NOMO-1 treated with dmso at 0.1 percent for 144 hours (cell line): Measurements from ENCODE around the gene DOCK2.
A peak's percentile ranks its signal among the peaks of the same experiment; 100 is the strongest.

Source experiments
- DNase-seq: peaks from one replicate; lab custom pipeline; 2025; ENCODE audit not compliant: unreplicated experiment; lab: John Stamatoyannopoulos, UW

DOCK2 gene

DNA sequence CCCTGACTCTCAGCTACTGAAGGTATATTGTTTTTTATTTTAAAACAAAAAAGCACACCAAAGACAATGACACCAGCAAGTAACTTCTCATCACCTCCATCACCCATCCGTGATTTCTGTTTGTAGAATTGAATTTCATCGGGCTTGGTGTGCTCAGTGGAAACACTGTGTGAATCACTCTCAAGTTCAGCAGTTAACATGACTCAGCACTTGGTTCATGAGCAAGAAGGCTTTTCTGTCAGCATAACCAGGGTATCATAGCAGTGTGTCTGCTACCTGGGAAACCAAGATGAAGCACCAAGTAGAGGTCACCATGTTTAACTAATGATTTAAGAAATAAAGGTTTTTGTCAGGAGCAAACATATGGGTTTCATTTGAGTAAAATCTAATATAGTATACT lies 219.5 kb downstream of the DOCK2 start:
- DNase-seq: no peak

DNA sequence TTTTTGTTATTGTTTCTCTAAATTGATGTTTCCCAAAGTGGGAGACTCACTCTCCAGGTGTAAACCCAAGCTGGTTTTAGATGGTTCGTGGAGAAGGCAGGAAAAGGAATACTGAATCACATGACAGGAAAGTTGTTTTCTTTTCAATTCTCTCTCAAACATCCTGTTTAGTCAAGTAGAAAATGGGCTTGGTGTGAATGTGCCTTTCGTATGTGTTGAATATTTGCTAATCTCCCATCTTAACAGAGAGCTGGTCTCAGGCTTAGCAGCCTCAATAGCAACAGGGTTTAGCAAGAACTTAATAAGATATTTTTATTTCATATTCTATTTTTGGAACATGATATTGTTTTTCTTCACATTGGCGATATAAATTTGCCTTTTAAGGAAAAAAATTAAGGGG lies 223.5 kb downstream of the DOCK2 start:
- no peak for DNase-seq

DNA sequence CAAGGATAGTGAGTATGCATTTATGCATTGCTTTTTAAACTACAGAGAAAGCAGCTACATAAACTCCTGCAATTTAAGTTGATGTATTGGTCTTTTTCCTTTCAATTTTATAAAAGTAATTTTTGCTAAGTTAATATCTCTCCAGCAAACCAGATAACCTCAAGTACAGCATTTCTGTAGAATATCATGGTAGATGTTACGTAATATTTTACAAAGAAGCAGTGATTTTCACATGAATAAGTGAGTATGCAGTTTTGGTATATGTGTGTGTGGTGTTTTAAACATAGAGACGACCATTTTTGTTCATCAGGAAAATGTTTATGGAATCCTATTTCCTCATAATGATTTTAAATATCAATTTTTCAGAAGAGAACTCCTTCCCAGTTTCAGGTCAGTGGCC lies 224.4 kb downstream of the DOCK2 start:
- DNase-seq: no peak

DNA sequence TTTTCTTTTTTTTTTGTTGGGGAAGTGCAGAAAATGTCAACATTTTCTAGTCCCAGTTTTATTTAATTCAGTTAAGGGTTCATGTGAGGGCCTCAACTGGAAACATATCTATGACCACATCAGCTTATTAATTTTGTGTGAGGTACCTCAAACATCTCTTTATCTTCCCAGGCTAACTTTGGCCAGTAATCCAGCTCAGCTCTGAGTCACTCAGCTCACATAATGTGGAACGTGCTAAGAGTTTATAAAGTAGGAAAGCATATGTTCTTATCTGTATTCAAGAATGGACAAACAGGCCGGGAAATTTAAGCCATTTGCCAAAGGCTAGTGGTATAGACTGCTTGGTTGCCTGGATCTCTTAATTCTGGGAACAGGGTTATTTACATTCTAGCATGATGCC lies 224.9 kb downstream of the DOCK2 start:
- DNase-seq: no peak

DNA sequence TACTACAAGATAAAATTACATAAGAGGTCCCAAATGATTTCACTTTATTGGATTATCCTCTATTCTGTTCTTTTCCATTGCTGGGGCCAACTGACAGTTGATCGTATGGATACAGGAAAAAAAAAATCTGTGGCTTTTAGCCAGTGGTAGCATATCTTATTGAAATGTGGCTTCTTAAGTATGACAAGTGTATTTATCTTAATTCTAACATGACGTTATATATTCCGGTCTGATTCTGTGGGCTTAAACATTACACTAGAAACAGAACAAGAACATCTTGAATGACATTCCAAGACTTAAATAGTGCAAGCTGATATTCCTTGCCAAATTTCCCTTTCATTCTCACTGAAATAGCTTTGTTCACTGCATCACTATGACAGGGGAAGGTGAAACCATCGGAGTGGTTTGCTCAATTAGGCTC lies 225.3 kb downstream of the DOCK2 start:
- no peak for DNase-seq

DNA sequence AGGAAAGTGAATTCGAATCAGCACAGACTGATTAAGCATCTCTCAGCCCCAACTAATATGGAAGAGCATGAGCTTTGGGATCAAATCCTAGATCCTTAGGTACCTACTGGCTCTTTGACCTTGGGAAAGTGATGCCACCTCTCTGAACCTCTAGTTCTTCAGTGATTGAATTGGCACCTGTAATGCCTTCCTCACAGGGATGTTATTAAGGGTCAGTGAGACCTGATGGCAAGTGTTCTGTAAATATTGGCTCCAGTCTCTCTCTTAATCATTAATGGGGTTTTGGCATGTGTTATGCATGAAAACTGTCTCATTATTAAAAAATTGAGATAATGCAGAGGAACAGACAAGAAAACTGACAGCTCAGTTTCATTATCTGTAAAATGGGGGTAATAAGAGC lies 227.4 kb downstream of the DOCK2 start:
- no peak for DNase-seq

DNA sequence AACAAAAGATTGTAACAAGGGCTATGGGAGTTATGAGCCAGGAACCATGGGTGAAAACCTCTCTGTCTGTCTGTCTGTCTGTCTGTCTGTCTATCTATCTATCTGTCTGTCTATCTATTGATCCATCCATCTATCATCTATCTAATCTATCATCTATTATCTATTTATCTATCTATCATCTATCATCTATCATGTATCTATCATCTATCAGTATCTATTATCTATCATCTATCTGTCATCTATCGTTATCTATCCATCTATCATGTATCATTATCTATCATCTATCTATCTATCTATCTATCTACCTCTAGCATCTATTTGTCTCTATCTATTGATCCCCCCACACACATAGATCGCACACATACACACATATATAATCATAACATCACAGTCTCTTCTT lies 230.3 kb downstream of the DOCK2 start:
- DNase-seq: no peak

DNA sequence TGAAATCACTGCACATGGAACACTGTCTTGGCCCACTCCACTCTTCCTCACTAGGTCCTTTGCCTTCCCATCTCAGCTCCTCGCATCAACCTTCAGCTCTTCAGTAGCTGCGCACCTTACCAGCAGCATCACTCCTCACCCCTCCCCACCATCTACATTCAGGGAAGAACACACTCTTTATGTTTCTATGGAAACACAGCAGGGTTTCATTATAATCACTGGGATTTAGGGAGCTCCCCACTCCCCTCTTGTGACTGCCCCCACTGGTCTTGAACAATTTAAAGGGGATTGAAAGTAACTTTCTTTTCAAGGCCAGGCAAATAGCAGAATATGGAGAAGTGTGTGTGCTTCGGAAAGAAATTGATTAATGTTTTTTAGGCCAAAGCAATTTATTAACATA lies 232.0 kb downstream of the DOCK2 start:
- DNase-seq: no peak

DNA sequence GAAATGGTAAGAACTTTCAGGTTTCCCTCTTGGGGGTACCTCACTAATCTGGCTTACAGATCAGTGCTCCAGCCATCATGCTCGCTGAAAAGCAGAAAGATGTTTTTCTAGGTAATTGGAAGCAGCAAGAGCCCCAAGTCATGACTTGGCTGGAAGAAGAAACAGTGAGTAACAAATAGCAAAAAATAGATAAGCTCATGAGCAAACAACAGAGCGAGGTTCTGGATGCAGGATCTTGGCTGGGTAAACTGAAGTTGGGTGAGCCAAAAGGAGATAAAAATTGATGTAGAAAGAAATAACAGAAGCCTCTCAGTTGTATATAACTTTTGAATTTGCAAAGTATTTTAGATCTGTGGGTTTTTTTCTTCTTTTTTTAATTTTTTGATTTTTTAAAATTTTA lies 233.1 kb downstream of the DOCK2 start:
- DNase-seq: no peak

DNA sequence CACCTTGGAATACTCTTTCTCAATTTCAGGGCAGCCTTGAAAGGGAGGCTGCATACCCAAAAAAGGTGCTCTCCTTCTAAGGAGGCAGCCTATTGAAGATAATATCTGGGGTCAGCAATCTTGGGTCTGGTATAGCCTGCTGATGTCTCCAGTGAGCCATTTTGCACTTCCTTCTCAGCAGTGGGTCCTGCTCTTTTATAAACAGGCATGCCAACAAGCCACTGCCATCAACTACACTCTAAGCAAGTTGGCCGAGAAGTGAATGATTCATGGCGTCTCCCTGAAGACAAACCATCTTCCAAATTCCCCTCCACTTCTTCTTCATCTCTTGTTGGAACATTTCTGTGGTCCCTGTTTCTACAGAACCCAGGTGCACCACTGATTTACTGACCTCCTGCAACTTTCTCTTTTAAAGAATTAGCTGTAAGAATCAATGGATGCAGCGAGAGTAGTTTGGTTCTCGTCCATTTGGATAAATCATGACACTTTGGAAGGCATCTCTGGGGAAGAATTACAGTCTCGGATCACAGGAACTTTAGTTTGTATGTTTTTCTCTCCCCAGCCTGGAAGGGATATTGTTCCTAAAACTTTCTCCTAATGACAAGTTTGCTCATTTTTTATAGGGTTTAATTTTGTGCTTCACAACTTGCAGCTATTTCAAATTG lies 234.9 kb downstream of the DOCK2 start:
- DNase-seq: no peak

DNA sequence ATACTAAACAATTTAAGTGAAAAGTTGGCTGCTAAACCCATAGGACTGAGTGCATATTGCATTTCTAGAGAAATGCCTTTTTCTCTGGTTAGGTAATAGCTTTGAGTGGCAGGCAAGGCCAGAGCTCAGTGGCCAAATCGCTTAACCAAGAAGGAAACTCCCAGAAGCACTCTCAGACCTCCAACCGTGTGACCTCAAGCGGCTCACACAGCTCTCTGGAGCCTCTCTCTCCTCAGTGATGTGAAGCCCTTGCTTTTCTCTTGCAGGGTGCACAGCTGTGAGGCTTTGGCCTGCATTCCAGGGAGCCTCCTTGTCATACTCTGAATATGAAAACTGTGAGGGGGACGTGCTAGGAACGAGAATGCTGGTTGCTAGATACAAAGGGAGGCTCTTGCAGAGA lies 236.6 kb downstream of the DOCK2 start:
- DNase-seq: peak; percentile 83

DNA sequence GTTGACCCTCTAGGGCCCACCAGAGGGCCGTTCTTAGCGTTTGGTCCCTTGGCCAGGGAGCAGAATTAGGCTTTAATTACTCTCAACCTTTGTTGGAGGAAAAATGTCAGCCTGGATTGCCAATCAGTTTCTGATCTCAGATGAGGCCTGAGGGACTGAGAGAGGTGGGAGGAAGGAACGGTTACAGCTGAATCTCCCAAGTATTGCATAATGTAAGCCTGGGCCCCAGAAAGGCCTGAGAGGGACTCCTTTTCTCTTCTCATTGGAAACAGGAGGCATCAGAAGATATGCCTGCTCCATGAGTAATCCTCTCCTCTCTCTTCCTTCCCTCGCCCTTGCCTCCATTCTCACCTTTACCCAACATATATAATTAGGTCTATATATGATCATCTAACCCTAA lies 237.5 kb downstream of the DOCK2 start:
- DNase-seq: peak; percentile 55

DNA sequence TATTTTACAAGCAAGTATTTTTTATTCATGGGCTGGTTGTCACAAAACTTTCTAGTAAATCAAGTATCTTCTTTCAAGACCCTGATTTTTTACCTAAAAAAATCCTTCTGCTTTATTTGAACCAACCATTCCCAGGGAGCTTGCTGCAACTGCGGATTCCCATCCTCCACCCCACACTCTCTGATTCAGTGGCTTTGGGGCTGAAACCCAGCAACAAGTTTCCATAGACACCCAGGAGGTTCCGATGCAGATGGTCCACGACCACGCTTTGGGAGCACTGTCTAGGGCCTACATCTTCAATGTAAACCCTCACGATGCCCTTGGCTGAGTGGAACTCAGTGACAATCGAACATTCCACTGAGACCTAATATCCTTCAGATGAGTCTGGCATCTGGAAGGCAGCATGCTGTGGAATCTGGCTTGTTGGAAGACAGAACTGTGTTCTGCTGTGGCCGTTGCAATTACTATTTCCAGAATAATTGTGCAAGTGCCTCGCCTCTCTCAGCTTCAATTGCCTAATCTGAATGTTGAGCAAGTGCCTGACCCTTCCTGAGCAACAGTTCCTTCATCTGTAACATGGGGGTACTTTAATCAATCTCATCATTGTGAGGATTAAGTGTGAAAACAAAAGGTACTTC lies 238.1 kb downstream of the DOCK2 start:
- peak; percentile 48 for DNase-seq

DNA sequence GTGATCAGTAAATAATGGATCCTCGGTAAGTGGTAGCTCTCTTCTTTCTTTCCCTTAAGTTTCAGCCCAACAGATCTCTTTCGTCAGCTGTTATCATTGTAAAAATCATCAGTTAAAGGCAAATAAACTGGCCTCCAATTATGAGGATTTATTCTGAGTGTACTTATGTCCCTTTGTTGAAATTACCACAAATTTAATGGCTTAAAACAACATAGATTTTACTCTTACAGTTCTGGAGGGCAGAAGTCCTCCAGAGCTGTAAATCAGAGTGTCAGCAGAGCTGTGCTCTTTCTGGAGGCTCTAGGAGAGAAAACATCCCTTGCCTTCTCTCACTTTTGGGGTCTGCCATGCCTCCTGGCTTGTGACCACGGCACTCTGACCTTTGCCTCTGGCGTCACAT lies 238.7 kb downstream of the DOCK2 start:
- DNase-seq: no peak

DNA sequence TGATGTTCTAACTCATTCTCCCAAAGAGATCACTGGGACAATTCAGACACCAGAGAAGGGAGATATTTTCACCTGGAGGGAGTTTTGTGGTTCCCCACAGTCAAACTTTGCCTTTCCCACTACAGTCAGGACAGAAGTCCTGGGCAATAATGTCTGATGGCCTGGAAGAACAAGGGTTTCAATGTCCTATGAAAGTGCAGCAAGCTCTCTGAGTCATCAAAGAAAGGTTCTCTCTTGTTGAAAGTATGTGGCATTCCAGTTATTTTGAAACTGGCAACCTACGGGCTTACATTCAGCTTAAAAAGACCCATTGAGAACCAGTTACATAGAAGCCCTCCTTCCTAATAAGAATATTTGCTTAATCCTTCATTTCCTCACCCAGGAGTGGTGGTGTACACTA lies 239.3 kb downstream of the DOCK2 start:
- no peak for DNase-seq

DNA sequence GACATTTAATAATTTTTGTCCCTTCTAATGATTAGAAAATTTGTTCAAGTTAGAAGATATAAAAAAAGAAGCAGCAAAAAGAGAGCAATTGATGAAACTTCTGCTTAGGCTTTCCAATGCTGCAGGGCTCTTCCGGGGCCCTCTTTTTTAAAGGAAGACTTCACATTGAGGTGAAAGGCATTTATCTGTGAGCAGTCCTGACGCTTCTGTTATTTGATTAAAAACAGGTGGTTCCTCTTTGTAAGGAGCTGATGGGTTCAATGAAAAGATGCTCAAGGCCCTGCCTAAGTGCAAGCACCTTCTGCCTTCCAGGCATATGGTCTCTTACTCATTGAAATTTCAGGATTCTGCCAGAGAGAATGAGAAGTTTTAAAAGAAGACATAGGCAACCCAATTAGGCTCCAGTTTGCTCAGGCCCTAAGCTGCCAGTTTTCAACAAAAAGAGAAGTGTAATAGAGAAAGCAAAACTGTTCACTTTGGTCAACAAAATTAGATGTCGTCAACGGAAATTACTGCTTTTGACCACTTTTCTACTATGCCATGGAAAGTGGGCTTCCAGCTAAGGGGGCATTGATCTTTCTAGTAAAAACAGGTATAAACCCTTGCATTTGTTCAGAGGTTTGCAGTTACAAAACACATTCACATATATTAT lies 243.1 kb downstream of the DOCK2 start:
- peak; percentile 38 for DNase-seq

DNA sequence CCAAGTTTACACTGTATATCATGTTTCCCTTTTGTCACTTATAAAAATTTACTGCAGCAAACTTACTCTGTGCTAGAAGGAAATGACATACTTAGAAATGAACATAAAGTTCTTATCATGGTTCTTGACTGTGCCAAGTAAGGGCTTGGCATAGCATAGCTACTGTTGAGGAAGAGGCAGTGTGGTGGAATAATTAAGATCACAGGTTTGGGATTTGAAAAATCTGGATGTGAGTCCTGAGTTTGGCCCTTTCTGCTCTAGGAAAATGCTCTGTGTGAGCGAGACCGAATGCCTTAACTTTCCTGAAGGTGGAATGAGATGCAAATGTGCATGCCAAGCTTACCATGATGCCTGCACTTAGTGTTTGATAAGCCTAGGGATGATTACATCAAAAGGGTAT lies 243.7 kb downstream of the DOCK2 start:
- no peak for DNase-seq

DNA sequence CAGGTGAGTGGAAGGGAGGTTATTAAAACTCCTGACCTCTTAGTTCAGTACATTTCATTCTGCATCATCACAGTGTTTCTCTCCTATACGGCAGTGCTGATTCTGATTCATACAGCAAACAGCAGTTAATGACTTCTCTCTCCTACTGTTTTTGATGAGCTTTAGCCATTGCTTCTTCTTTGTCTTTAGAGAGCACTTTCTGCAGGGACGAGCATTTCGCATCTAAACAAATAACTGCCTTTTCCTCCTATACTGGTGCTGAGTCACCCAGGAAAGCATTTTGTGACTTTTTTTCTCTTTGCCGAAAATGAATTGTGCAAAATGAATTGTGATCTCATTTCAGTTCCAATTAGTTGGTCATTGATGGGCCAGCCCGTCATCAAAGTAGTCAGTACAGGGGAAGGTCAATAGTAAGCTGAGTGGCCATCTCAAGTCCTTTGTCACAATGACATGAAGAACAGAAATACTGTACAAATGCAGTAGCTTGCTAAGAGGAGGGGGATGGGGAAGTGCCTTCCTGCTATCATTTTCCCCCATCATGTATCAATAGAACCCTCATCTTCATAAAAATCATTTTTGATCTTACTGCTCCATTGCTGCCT lies 244.7 kb downstream of the DOCK2 start:
- no peak for DNase-seq

DNA sequence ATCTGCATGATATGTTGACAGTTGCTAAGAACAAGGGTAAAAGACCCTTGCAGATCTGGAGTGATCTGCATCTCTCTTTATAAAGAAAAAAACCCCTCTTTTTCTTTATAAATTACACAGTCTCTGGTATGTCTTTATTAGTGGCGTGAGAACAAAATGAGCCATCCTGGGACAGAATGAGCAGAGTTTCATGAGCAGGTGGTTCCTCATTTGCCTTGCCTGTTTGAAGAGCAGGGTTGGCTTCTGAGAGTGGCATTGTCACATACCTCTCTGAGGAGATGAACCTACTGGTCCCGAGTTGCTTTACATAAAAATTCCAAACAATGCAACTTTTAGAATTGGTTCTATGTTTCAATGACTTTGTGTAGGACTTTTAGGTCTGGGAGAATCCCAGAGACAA lies 249.0 kb downstream of the DOCK2 start:
- DNase-seq: no peak

DNA sequence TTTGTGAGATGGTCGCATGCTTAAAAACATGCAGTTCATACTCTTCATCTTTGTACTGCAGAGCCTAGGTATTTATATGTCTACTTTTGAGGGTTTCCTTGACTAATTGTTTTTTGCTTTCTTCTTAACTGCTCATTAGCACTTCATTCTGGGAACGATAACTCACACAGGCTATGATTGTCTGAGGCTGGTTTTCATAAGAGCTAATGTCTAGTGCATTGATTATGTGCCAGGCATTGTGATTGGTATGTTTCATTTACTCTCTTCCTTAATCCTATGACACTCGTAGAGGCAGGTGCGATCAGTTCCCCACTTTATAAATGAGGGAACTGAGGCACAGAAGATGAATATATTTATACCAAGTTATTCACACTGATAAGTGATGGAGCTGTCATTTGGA lies 249.6 kb downstream of the DOCK2 start:
- no peak for DNase-seq

DNA sequence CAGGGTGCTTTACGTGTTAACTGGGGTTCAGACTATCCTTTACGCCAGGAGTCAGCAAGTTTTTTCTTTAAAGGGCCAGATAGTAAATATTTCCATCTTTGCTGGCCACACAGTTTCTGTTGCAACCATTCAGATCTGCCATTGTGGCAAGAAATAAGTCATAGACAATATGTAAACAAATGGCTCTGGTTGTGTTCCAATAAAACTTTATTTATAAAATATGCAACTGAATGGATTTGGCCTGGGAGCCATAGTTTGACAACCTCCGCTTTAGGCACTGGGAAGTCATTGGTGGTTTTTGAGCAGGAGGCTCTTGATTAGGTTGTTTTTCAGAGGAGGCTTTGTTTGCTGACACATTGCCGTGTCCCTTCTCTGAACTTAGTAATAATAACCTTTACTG lies 252.5 kb downstream of the DOCK2 start:
- DNase-seq: no peak

DNA sequence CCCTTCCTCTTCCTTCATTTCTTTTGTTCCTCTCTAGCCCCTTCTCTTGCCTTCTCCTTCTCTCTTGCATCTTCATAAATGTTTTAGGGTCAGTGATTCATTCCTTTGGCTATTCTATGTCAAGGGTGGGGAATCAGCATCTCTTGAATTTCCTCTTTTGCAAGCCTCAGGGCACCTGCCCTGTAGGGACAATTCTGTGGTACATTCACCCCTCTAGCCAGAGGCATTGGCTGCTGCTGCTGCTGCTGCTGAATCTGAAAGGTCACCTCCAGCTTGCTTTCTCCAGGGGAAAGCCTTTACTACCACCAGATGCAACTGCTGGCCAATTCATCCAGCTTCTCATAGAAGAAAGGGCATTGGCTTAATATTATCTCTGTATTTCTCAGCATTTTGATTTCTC lies 255.9 kb downstream of the DOCK2 start:
- peak; percentile 1 for DNase-seq
